SW480 (cell line): Measurements from ENCODE around the gene POLR1E.
"Not testable (repeated sequence)": the region's sequence is repeated elsewhere in the genome, so short reads cannot be mapped to it uniquely, and the experiment has no call there.

Experiments
- DNase-seq: peaks from one replicate; pipeline ENCODE4 v3.0.0-alpha.2; 2016; ENCODE audit warnings: low spot score

POLR1E gene

GRCh38 chr9:37504605-37505004 is 18.9 kb downstream of the POLR1E start:
- DNase-seq: no peak

- no peak for DNase-seq
These were observed 21.9 kb downstream of the POLR1E start for GRCh38 chr9:37507566-37508134.

- DNase-seq: no peak
These were observed 22.5 kb downstream of the POLR1E start for GRCh38 chr9:37508135-37508833.

- no peak for DNase-seq
These were observed 23.1 kb downstream of the POLR1E start for GRCh38 chr9:37508834-37509206.

GRCh38 chr9:37509536-37509935 is 23.8 kb downstream of the POLR1E start:
- DNase-seq: no peak

- not testable (repeated sequence) for DNase-seq
These were observed 24.3 kb downstream of the POLR1E start for GRCh38 chr9:37510053-37510452.

- no peak for DNase-seq
These were observed 25.6 kb downstream of the POLR1E start for GRCh38 chr9:37511016-37512010.

- DNase-seq: no peak
These were observed 26.7 kb downstream of the POLR1E start for GRCh38 chr9:37512437-37512836.

- DNase-seq: not testable (repeated sequence)
These were observed 28.7 kb downstream of the POLR1E start for GRCh38 chr9:37514415-37514814.

GRCh38 chr9:37514999-37515398 is 29.3 kb downstream of the POLR1E start:
- DNase-seq: no peak

GRCh38 chr9:37515620-37516258 is 30.0 kb downstream of the POLR1E start:
- DNase-seq: no peak

GRCh38 chr9:37517923-37518322 is 32.2 kb downstream of the POLR1E start:
- no peak for DNase-seq

GRCh38 chr9:37520641-37521040 is 34.9 kb downstream of the POLR1E start:
- DNase-seq: no peak

- no peak for DNase-seq
These were observed 35.4 kb downstream of the POLR1E start for GRCh38 chr9:37521111-37521510.

- DNase-seq: no peak
These were observed 37.2 kb downstream of the POLR1E start for GRCh38 chr9:37522971-37523370.

GRCh38 chr9:37523916-37524315 is 38.2 kb downstream of the POLR1E start:
- no peak for DNase-seq

GRCh38 chr9:37528652-37529471 is 43.1 kb downstream of the POLR1E start:
- DNase-seq: no peak

- no peak for DNase-seq
These were observed 46.0 kb downstream of the POLR1E start for GRCh38 chr9:37531699-37532098.

GRCh38 chr9:37534412-37534811 is 48.7 kb downstream of the POLR1E start:
- DNase-seq: no peak

GRCh38 chr9:37534901-37535300 is 49.2 kb downstream of the POLR1E start:
- DNase-seq: no peak

GRCh38 chr9:37538099-37538498 is 52.4 kb downstream of the POLR1E start:
- DNase-seq: no peak
